NCI-H2029 treated with DMSO at 0.1 percent for 48 hours (cell line): Measurements from ENCODE around the gene ZDHHC20.
A peak's percentile ranks its signal among the peaks of the same experiment; 100 is the strongest.

Experiments
- DNase-seq: peaks from one replicate; lab custom pipeline; 2025; lab: John Stamatoyannopoulos, UW

ZDHHC20 gene

GRCh38 chr13:21361123-21361522 is 98.0 kb downstream of the ZDHHC20 start:
- DNase-seq, result no peak

- DNase-seq, result no peak
Observed at GRCh38 chr13:21360463-21360862, 98.6 kb downstream of the ZDHHC20 start.

GRCh38 chr13:21359855-21360254 is 99.2 kb downstream of the ZDHHC20 start:
- no peak for DNase-seq

- DNase-seq, result no peak
Observed at GRCh38 chr13:21355304-21355703, 103.8 kb downstream of the ZDHHC20 start.

- no peak for DNase-seq
Observed at GRCh38 chr13:21354721-21355120, 104.4 kb downstream of the ZDHHC20 start.

GRCh38 chr13:21348488-21349120 is 110.5 kb downstream of the ZDHHC20 start:
- DNase-seq, result no peak

GRCh38 chr13:21347753-21348318 is 111.3 kb downstream of the ZDHHC20 start:
- no peak for DNase-seq

GRCh38 chr13:21344662-21345176 is 114.4 kb downstream of the ZDHHC20 start:
- DNase-seq, result no peak

- DNase-seq, result no peak
Observed at GRCh38 chr13:21343659-21344058, 115.4 kb downstream of the ZDHHC20 start.

GRCh38 chr13:21342699-21343442 is 116.2 kb downstream of the ZDHHC20 start:
- DNase-seq, result no peak

GRCh38 chr13:21341637-21342422 is 117.3 kb downstream of the ZDHHC20 start:
- DNase-seq, result no peak

- DNase-seq, result peak; percentile 35
Observed at GRCh38 chr13:21338639-21339278, 120.3 kb downstream of the ZDHHC20 start.

- DNase-seq, result no peak
Observed at GRCh38 chr13:21338156-21338555, 120.9 kb downstream of the ZDHHC20 start.

GRCh38 chr13:21336609-21337349 is 122.3 kb downstream of the ZDHHC20 start:
- DNase-seq, result no peak

- no peak for DNase-seq
Observed at GRCh38 chr13:21333186-21333585, 125.9 kb downstream of the ZDHHC20 start.

GRCh38 chr13:21330126-21330861 is 128.8 kb downstream of the ZDHHC20 start:
- DNase-seq, result no peak

GRCh38 chr13:21328836-21329477 is 130.1 kb downstream of the ZDHHC20 start:
- DNase-seq, result no peak

- DNase-seq, result no peak
Observed at GRCh38 chr13:21328201-21328600, 130.9 kb downstream of the ZDHHC20 start.

- no peak for DNase-seq
Observed at GRCh38 chr13:21326155-21327031, 132.7 kb downstream of the ZDHHC20 start.
